ENCODE data around the gene CCDC190.

CCDC190 gene

DNA sequence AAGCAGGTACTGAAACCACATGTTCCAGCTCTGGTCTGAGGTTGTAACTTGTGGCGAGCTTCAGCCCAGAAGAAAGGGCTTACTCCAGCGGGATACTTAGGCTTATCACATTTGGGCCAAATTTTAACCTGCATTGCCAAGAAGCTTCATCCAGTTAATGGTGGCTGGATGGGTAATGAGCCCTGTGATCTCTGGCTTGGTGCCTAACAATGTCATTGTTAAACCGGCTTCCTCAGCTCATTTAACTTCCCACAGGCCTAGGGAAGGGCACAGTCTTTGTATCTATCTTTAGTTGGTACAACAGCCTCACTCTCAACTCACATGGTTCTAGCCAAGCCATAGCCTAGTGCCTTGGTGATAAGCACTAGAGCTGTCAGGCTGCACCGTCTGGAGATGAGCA, 43.6 kb upstream of the CCDC190 start:
- H3K4me3 ChIP-seq = no peak overlapping the region
- no peak for DNase-seq (ENCODE audit: low spot score)
- H3K27ac ChIP-seq = peak overlapping the region in 1 of 2 donors; percentile 64
- TF ChIP-seq, protein P1, sequence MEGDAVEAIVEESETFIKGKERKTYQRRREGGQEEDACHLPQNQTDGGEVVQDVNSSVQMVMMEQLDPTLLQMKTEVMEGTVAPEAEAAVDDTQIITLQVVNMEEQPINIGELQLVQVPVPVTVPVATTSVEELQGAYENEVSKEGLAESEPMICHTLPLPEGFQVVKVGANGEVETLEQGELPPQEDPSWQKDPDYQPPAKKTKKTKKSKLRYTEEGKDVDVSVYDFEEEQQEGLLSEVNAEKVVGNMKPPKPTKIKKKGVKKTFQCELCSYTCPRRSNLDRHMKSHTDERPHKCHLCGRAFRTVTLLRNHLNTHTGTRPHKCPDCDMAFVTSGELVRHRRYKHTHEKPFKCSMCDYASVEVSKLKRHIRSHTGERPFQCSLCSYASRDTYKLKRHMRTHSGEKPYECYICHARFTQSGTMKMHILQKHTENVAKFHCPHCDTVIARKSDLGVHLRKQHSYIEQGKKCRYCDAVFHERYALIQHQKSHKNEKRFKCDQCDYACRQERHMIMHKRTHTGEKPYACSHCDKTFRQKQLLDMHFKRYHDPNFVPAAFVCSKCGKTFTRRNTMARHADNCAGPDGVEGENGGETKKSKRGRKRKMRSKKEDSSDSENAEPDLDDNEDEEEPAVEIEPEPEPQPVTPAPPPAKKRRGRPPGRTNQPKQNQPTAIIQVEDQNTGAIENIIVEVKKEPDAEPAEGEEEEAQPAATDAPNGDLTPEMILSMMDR (IDR thresholded peaks at IDR 0.05) = no peak

GRCh38 chr1:162904023-162904422, 43.0 kb upstream of the CCDC190 start:
- TF ChIP-seq, protein P1 (IDR thresholded peaks at IDR 0.05) = no peak
- no peak for DNase-seq (ENCODE audit: low spot score)
- Histone ChIP-seq H3K4me3 (no peak overlapping the region), H3K27ac (no peak overlapping the region)

DNA sequence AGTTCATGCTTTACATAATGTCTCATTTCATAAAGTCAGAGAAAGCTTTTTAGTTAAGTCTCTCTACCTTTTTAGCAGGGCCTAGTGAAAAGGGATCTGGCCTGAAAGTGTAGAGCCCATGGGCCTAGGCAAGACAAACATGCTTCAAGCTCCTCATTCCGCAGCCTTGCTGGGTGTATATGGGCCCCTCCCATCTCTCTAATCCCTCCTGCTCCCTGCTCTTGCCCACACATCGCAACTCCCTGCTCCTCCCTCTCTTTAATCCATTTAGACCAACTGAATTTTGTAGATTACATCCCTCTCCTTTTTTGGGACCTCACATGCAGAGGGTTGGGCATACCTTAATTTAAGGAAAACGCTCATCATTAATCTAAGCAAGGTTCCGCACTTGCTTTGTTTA, 42.3 kb upstream of the CCDC190 start:
- no peak for DNase-seq (ENCODE audit: low spot score)
- TF ChIP-seq, protein P1 (IDR thresholded peaks at IDR 0.05) = no peak
- no peak overlapping the region for H3K4me3 ChIP-seq
- H3K27ac ChIP-seq = no peak overlapping the region

DNA sequence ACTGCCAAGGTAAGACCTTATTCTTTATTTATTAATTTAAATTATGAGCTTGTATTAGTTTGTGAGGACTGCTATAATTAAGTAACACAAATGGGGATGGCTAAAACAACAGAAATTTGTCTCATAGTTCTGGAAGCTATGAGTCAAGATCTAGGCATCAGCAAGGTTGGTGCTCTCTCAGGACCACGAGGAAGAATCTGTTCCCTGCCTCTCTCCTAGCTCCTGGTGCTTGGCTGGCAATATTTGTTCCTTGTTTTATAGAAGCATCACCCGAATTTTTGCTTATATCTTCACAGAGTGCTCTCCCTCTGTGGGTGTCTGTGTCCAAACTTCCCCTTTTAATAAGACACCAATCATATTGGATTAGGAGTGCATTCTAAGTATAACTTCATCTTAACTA, 41.4 kb upstream of the CCDC190 start:
- no peak for DNase-seq (ENCODE audit: low spot score)
- TF ChIP-seq, protein P1 (IDR thresholded peaks at IDR 0.05) = no peak
- Histone ChIP-seq H3K4me3 (no peak overlapping the region), H3K27ac (no peak overlapping the region)

- no peak overlapping the region for H3K27ac ChIP-seq
Observed at GRCh38 chr1:162901243-162901642, 40.3 kb upstream of the CCDC190 start.

DNA sequence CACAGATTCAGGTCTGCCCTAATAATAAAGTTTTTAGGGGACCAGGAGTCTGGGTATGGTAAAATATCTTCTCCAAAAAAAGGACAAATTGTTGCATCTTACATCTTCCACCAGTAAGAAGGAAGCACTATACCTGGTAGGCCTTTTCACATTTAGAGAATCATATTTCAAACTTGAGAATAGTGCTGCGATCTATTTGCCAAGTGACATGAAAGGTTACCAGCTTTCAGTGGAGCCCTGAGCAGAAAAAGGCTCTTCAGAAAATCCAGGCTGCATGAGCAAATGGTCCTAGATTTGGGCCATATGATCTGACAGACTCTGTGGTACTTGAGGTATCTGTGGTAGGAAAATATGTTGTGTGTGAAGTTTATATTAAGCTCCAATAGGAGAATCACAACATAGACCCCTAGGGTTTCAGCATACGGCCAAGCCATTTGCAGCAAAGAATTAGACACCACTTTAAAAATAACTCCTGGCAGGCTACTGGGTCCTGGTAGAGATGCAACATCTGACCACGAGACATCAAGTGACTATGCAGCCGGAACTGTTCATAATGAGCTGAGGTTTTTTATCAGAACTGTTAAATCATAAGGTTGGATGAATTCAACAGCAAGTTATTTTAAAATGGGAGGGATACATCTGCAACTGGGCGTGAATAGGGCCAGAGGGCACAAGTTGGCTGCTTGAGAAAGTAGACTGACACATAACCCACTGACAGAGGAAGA, 38.6 kb upstream of the CCDC190 start:
- Histone ChIP-seq H3K4me3 (no peak overlapping the region), H3K27ac (peak overlapping the region in 1 of 2 donors; percentile 71)
- TF ChIP-seq, protein P1 (IDR thresholded peaks at IDR 0.05) = no peak
- no peak for DNase-seq (ENCODE audit: low spot score)

More at GRCh38 chr1:162901243-162901642, 40.3 kb upstream of the CCDC190 start:
- no peak for DNase-seq (ENCODE audit: low spot score)
- H3K4me3 ChIP-seq = no peak overlapping the region
- TF ChIP-seq, protein P1 (IDR thresholded peaks at IDR 0.05) = no peak

DNA sequence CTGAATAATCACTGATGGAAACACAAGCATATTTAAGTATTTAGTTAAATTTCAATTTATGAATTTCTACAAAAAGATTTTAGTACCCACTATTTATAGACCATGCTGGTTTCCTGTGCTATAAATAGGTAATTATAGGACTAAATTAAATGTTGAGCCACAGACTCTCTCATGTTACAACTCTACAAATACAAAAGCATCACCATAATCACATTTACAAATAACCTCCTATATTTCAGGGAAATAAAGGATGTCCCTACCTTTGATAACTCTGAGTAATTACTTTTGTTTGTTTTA, 32.6 kb upstream of the CCDC190 start:
- Histone ChIP-seq H3K4me3 (no peak overlapping the region), H3K27ac (no peak overlapping the region)
- TF ChIP-seq, protein P1 (IDR thresholded peaks at IDR 0.05) = no peak
- no peak for DNase-seq (ENCODE audit: low spot score)
